Left renal pelvis (tissue), 4 donors: ENCODE results near the gene ZNF600. TPM values are rescaled to one million over a fixed set of nuclear protein-coding genes. Genes with fewer than 3 reads are reported as not detected.

Source experiments
- polyA plus RNA-seq, 4 donors: library from polyadenylated mRNA; unstranded; fragments of 120-200 nt; gene quantifications; one replicate each; pipeline ENCODE4 v1.2.1, GENCODE V29; 2013; ENCODE audit not compliant: insufficient read length in 4 of 4

The ZNF600 gene
- polyA plus RNA-seq, 4 donors: 4.5 to 10.3 (median 8.0) TPM

Other genes with a start within 250 kb of the ZNF600 start
- gene ZNF701, start 216.5 kb downstream of the ZNF600 start, polyA plus RNA-seq: 10 to 100 TPM; 11.4 to 17.9 (median 15.4) TPM
- gene ZNF83, start 148.4 kb downstream of the ZNF600 start, polyA plus RNA-seq: 100 to 1,000 TPM in 2 of 4 donors, 10 to 100 TPM in 2; 80.0 to 147 (median 98.7) TPM
- 10 to 100 TPM in 3 of 4 donors, 1 to 10 TPM in 1; 9.0 to 22.4 (median 18.9) TPM for gene ZNF611, start 51.7 kb downstream of the ZNF600 start, polyA plus RNA-seq
- 10 to 100 TPM; 13.6 to 24.7 (median 21.8) TPM for gene ZNF28, start 34.8 kb upstream of the ZNF600 start, polyA plus RNA-seq
- gene ZNF468, start 70.8 kb upstream of the ZNF600 start, polyA plus RNA-seq: 10 to 100 TPM; 19.7 to 43.0 (median 37.5) TPM
- 10 to 100 TPM; 13.0 to 44.0 (median 24.2) TPM for gene ZNF320, start 110.8 kb upstream of the ZNF600 start, polyA plus RNA-seq
- gene ZNF888, start 136.6 kb upstream of the ZNF600 start, polyA plus RNA-seq: 10 to 100 TPM in 3 of 4 donors, 1 to 10 TPM in 1; 3.6 to 17.5 (median 13.9) TPM
- 10 to 100 TPM in 3 of 4 donors, 1 to 10 TPM in 1; 8.0 to 19.4 (median 15.2) TPM for gene ZNF816, start 176.1 kb upstream of the ZNF600 start, polyA plus RNA-seq
- under 1 TPM in 2 of 4 donors, not detected in 2; 0.16 to 0.18 TPM for gene ERVV-1, start 227.1 kb upstream of the ZNF600 start, polyA plus RNA-seq